Kidney (tissue), 14 donors: ENCODE data around the gene PEX26. TPM values are rescaled to one million over a fixed set of nuclear protein-coding genes. Genes with fewer than 3 reads are reported as not detected.

Experiments used
- DNase-seq, 5 donors: peaks; one replicate each; pipeline ENCODE4 v3.0.0-alpha.2; 2013 to 2020
- FAIRE-seq: peaks from 2 replicates; lab custom pipeline; 2012; peaks lifted over from hg19 to GRCh38; lab: Jason Lieb, UNC
- H3K27ac ChIP-seq, 2 donors: one replicate each; pipeline ENCODE4 v1.7.0; 2013; ENCODE audit warnings: low read depth in 2 of 2, low read length in 2 of 2, inconsistent platforms in 1 of 2
- H3K27me3 ChIP-seq: one replicate; pipeline ENCODE4 v1.7.1; 2013; ENCODE audit warnings: low read length, inconsistent platforms; ENCODE audit not compliant: control insufficient read depth, insufficient read depth
- H3K36me3 ChIP-seq, 3 donors: one replicate each; pipeline versions ENCODE4 v1.7.0 to v1.7.1; 2013; ENCODE audit warnings: low read length in 3 of 3, control low read depth in 1 of 3, inconsistent platforms in 1 of 3; ENCODE audit not compliant: insufficient read depth in 3 of 3, control insufficient read depth in 2 of 3
- H3K4me1 ChIP-seq, 3 donors: one replicate each; pipeline versions ENCODE4 v1.7.0 to v1.7.1; 2013; ENCODE audit warnings: low read length in 3 of 3, inconsistent platforms in 1 of 3, low read depth in 1 of 3; ENCODE audit not compliant: control insufficient read depth in 2 of 3, insufficient read depth in 2 of 3
- H3K4me3 ChIP-seq, 3 donors: one replicate each; pipeline versions ENCODE4 v1.7.0 to v1.8.1; 2013; ENCODE audit warnings: low read length in 3 of 3, control low read depth in 1 of 3, inconsistent platforms in 1 of 3
- H3K9ac ChIP-seq, 3 donors: one replicate each; pipeline versions ENCODE4 v1.7.0 to v1.7.1; 2013; ENCODE audit warnings: low read length in 3 of 3, control low read depth in 1 of 3, inconsistent platforms in 1 of 3
- H3K9me3 ChIP-seq, 3 donors: one replicate each; pipeline versions ENCODE4 v1.7.0 to v1.7.1; 2013; ENCODE audit warnings: low read length in 3 of 3, control low read depth in 1 of 3, inconsistent platforms in 1 of 3; ENCODE audit not compliant: control insufficient read depth in 2 of 3, insufficient read depth in 1 of 3
- CTCF ChIP-seq: IDR thresholded peaks from 3 replicates; pipeline ENCODE4 v1.5.1; 2012; ENCODE audit warnings: mild to moderate bottlenecking, moderate library complexity, borderline replicate concordance; ENCODE audit not compliant: insufficient read depth; ENCODE audit errors: extremely low read depth
- intact Hi-C: fragments of 100-400 bp; cut with DNase I; formaldehyde crosslinking; loops from one replicate; pipeline ENCODE4 v1.11.1; 2022
- polyA plus RNA-seq: library from polyadenylated mRNA; stranded (reverse); fragments of 350-450 nt; fragmentation: Illumina TruSeq; extraction: RNeasy Lipid Tissue Mini Kit (QIAGEN cat#74804); gene quantifications from one replicate; pipeline ENCODE4 v1.2.3, GENCODE V29; 2014; ENCODE audit warnings: low read depth, low replicate concordance; ENCODE audit not compliant: insufficient read depth
- total RNA-seq: library from RNA; stranded (reverse); fragmentation: NEBNext Ultra II Directional; extraction: Animal tissue kit (Norgen Biotek cat#: 25700); gene quantifications from one replicate; pipeline ENCODE4 v1.2.1, GENCODE V29; 2021
- donor health status: control.
- donor health status: control.
- donor health status: control.
- donor health status: control.
- donor health status: control.
- donor health status: DM: yes; HTN: yes; CAD: no.
- donor health status: Normal renal cell carcinoma (clear cell type).

The PEX26 gene
- total and polyA plus RNA-seq, 2 donors from 2014 or later = 18.1 to 45.2 TPM

- FAIRE-seq (peak; percentile 91), DNase-seq (peak; percentile 66 to 95 (median 69))
- peaks cover 3 to 5% (median 5%) of the 10 kb centered on the region in 3 donors for H3K36me3 ChIP-seq
- peak; percentile 91 for TF ChIP-seq CTCF
- H3K27me3 ChIP-seq = no peaks in the 10 kb centered on the region
- H3K27ac ChIP-seq = peak overlapping the region; percentile 1 to 9
- peak overlapping the region in 1 of 3 donors; percentile 20 for H3K4me3 ChIP-seq
- H3K9ac ChIP-seq = no peak overlapping the region
- intact Hi-C loops = loop anchor here (10.0 kb wide), 2 partner anchors 171 to 251 kb away; no protein-coding TSS in a partner anchor
- peaks cover 0 to 13% (median 10%) of the 10 kb centered on the region in 3 donors for H3K4me1 ChIP-seq
- no peaks in the 10 kb centered on the region for H3K9me3 ChIP-seq
Measured at GRCh38 chr22:18075720-18076497, 1.9 kb upstream of the PEX26 start.

- peak overlapping the region; percentile 64 to 79 for H3K27ac ChIP-seq
- H3K9me3 ChIP-seq = no peaks in the 10 kb centered on the region
- DNase-seq (peak in 1 of 5 donors; percentile 57), FAIRE-seq (no peak)
- intact Hi-C loops = loop anchor here (10.0 kb wide), 2 partner anchors 172 to 252 kb away; no protein-coding TSS in a partner anchor
- no peaks in the 10 kb centered on the region for H3K27me3 ChIP-seq
- no peak for TF ChIP-seq CTCF
- H3K9ac ChIP-seq = peak overlapping the region; percentile 76 to 96 (median 89)
- peak overlapping the region; percentile 88 to 100 (median 95) for H3K4me3 ChIP-seq
- peaks cover 5 to 14% (median 11%) of the 10 kb centered on the region in 3 donors for H3K36me3 ChIP-seq
- peaks cover 0 to 13% (median 10%) of the 10 kb centered on the region in 3 donors for H3K4me1 ChIP-seq
Measured at GRCh38 chr22:18077087-18077638, 627 bp upstream of the PEX26 start.

- Histone ChIP-seq H3K4me1 (peaks cover 0 to 13% (median 10%) of the 10 kb centered on the region in 3 donors), H3K9ac (peak overlapping the region; percentile 52 to 95 (median 76)), H3K27ac (peak overlapping the region; percentile 58 to 79), H3K36me3 (peaks cover 5 to 28% (median 20%) of the 10 kb centered on the region in 3 donors), H3K27me3 (no peaks in the 10 kb centered on the region), H3K9me3 (no peaks in the 10 kb centered on the region), H3K4me3 (peak overlapping the region; percentile 88 to 100 (median 95))
- intact Hi-C loops = loop anchor here (10.0 kb wide), 2 partner anchors 174 to 254 kb away; no protein-coding TSS in a partner anchor
- DNase-seq = peak; percentile 20 to 82 (median 41)
- no peak for FAIRE-seq
- no peak for TF ChIP-seq CTCF
Measured at GRCh38 chr22:18078329-18079041, 695 bp downstream of the PEX26 start.
